GM23338 (cell line): ENCODE measurements around the gene FKBP8. TPM values are rescaled to one million over a fixed set of nuclear protein-coding genes. Genes with fewer than 3 reads are reported as not detected.

Experiments
- ATAC-seq: fragments of 200-7000 bp; cut with Tn5 transposase; 3 replicates; pipeline ENCODE4 v1.9.1; 2020
- DNase-seq: peaks from one replicate; pipeline ENCODE4 v3.0.0-alpha.2; 2015; ENCODE audit warnings: low spot score
- H2AFZ ChIP-seq: fragments of 200-600 bp; sonication (generic); 2 replicates; pipeline ENCODE4 v1.8.0; 2016; ENCODE audit warnings: antibody characterized with exemption, mild to moderate bottlenecking, moderate library complexity
- H3F3A ChIP-seq: fragments of 200-600 bp; sonication (generic); replicated peaks from 2 replicates; pipeline ENCODE4 v1.8.0; 2017; ENCODE audit warnings: antibody characterized with exemption, mixed run types, low read depth
- H3K27ac ChIP-seq: fragments of 200-600 bp; sonication (generic); 2 replicates; pipeline ENCODE4 v1.6.1; 2016; ENCODE audit warnings: low read depth
- H3K27me3 ChIP-seq: fragments of 200-600 bp; sonication (generic); 2 replicates; pipeline ENCODE4 v1.8.0; 2016; ENCODE audit warnings: mild to moderate bottlenecking, mixed run types, moderate library complexity; ENCODE audit not compliant: insufficient read depth
- H3K36me3 ChIP-seq: fragments of 200-600 bp; sonication (generic); 2 replicates; pipeline ENCODE4 v1.8.0; 2016; ENCODE audit warnings: mild to moderate bottlenecking; ENCODE audit not compliant: insufficient read depth
- H3K4me1 ChIP-seq: fragments of 200-600 bp; sonication (generic); 2 replicates; pipeline ENCODE4 v1.8.0; 2016; ENCODE audit warnings: mild to moderate bottlenecking, moderate library complexity; ENCODE audit not compliant: insufficient read depth
- H3K4me2 ChIP-seq: fragments of 200-600 bp; sonication (generic); 2 replicates; pipeline ENCODE4 v1.7.1; 2017; ENCODE audit warnings: mixed run types
- H3K4me3 ChIP-seq: fragments of 200-600 bp; sonication (generic); 2 replicates; pipeline ENCODE4 v1.6.1; 2016; ENCODE audit warnings: mixed run types
- H3K79me2 ChIP-seq: fragments of 200-600 bp; sonication (generic); replicated peaks from 2 replicates; pipeline ENCODE4 v1.8.0; 2017; ENCODE audit warnings: mild to moderate bottlenecking; ENCODE audit not compliant: insufficient read depth
- H3K9me2 ChIP-seq: fragments of 200-600 bp; sonication (generic); 2 replicates; pipeline ENCODE4 v1.8.0; 2017; ENCODE audit not compliant: insufficient read depth
- H4K20me1 ChIP-seq: fragments of 200-600 bp; sonication (generic); replicated peaks from 2 replicates; pipeline ENCODE4 v1.8.0; 2017; ENCODE audit warnings: mild to moderate bottlenecking; ENCODE audit not compliant: insufficient read depth
- H3K27ac Mint-ChIP-seq: 2 replicates; pipeline ENCODE4 v1.8.0; 2020; ENCODE audit warnings: inconsistent platforms, mild to moderate bottlenecking, moderate library complexity, mixed read lengths
- H3K27me3 Mint-ChIP-seq: 3 replicates; pipeline ENCODE4 v1.8.0; 2022; ENCODE audit warnings: low read depth, mild to moderate bottlenecking, moderate library complexity, mixed read lengths, inconsistent platforms; ENCODE audit not compliant: insufficient read depth, poor library complexity
- H3K36me3 Mint-ChIP-seq: 3 replicates; pipeline ENCODE4 v1.8.0; 2021; ENCODE audit warnings: low read depth, mild to moderate bottlenecking, inconsistent platforms, moderate library complexity, mixed read lengths
- H3K4me1 Mint-ChIP-seq: 3 replicates; pipeline ENCODE4 v1.8.0; 2020; ENCODE audit warnings: mild to moderate bottlenecking, inconsistent platforms, mixed read lengths
- H3K4me3 Mint-ChIP-seq: 3 replicates; pipeline ENCODE4 v1.8.0; 2021; ENCODE audit warnings: moderate library complexity, mild to moderate bottlenecking, inconsistent platforms, mixed read lengths
- H3K9me3 Mint-ChIP-seq: 3 replicates; pipeline ENCODE4 v1.8.0; 2020; ENCODE audit warnings: moderate library complexity, mild to moderate bottlenecking, inconsistent platforms, mixed read lengths
- CREB1 ChIP-seq: fragments of 250-450 bp; sonication (Bioruptor Pico); IDR thresholded peaks from 2 replicates; pipeline ENCODE4 v1.5.0; 2020; ENCODE audit warnings: low read depth, mild to moderate bottlenecking, moderate library complexity
- EZH2 ChIP-seq: fragments of 200-600 bp; sonication (generic); IDR thresholded peaks from one replicate; pipeline ENCODE4 v1.8.0; 2017; ENCODE audit warnings: antibody characterized with exemption, mild to moderate bottlenecking, low read depth; ENCODE audit not compliant: unreplicated experiment
- EZH2phosphoT487 ChIP-seq: fragments of 200-600 bp; sonication (generic); IDR thresholded peaks from one replicate; pipeline ENCODE4 v1.8.1; 2018; ENCODE audit warnings: antibody characterized with exemption; ENCODE audit not compliant: unreplicated experiment
- JUNB ChIP-seq: IDR thresholded peaks from one replicate; pipeline ENCODE4 v1.6.1; 2016; ENCODE audit warnings: antibody characterized with exemption; ENCODE audit not compliant: unreplicated experiment
- NANOG ChIP-seq: IDR thresholded peaks from 2 replicates; pipeline ENCODE4 v1.6.1; 2016; ENCODE audit warnings: antibody characterized with exemption, borderline replicate concordance
- POLR2AphosphoS5 ChIP-seq: IDR thresholded peaks from 2 replicates; pipeline ENCODE4 v1.6.1; 2016; ENCODE audit warnings: antibody characterized with exemption, low read depth
- STAT1 ChIP-seq: IDR thresholded peaks from one replicate; pipeline ENCODE4 v1.6.1; 2016; ENCODE audit warnings: antibody characterized with exemption; ENCODE audit not compliant: unreplicated experiment
- ZNF114 ChIP-seq: fragments of 250-450 bp; sonication (Bioruptor Pico); IDR thresholded peaks from 2 replicates; pipeline ENCODE4 v1.5.0; 2020; ENCODE audit warnings: mild to moderate bottlenecking, moderate library complexity
- ZNF331 ChIP-seq: fragments of 250-450 bp; sonication (Bioruptor Pico); IDR thresholded peaks from 2 replicates; pipeline ENCODE4 v1.5.0; 2020; ENCODE audit warnings: low read depth, mild to moderate bottlenecking, moderate library complexity
- polyA plus RNA-seq: library from polyadenylated mRNA; unstranded; fragments of >200 nt; fragmentation: Nextera tagmentation; extraction: Ambion mirVana; gene quantifications from 2 replicates; pipeline ENCODE4 v1.2.1, GENCODE V29; 2016
- total RNA-seq: library from RNA; depleted of rRNA; stranded (reverse); fragments of >200 nt; shearing (Covaris generic); gene quantifications from 2 replicates; pipeline ENCODE4 v1.2.3, GENCODE V29; 2014
- TF ChIP-seq, protein P1 (sequence below): IDR thresholded peaks from 2 replicates; pipeline ENCODE4 v1.6.1; 2016; ENCODE audit warnings: antibody characterized with exemption
- TF ChIP-seq, protein P2 (sequence below): IDR thresholded peaks from one replicate; pipeline ENCODE4 v1.6.1; 2018; ENCODE audit warnings: antibody characterized with exemption; ENCODE audit not compliant: unreplicated experiment
- TF ChIP-seq, protein P3 (sequence below), 2 experiments: fragments of 200-600 bp in 1 of 2; sonication (generic) in 1 of 2; conservative IDR thresholded peaks; 2 replicates each; pipeline versions ENCODE4 v1.5.1 to v1.6.1; 2016 to 2017; ENCODE audit warnings: antibody characterized with exemption in 2 of 2, low read depth in 2 of 2, mild to moderate bottlenecking in 2 of 2, moderate library complexity in 1 of 2

Gene FKBP8
- total and polyA plus RNA-seq, 2 experiments from 2014 or later = 158 to 367 TPM

DNA sequence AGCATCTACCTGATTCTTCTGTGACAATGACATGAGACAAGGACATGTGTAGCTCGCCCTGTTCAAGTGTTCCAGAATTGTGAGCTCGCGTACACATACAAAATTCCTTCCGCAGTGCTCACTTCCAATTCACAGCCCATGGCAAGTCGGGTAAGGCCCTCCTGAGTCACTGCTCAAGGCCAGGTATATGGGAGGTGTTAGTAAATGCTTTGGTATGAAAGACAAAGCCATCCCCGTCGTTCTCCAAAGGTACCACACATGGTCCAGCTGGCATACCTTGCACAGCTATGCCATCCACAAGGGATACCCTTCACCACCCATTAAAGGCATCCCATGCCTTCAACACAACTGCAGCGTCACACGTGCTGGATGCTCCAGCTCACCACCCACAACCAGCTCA lies 17.1 kb downstream of the FKBP8 start (continued):
- no peak for TF ChIP-seq EZH2
- TF ChIP-seq, protein P1, sequence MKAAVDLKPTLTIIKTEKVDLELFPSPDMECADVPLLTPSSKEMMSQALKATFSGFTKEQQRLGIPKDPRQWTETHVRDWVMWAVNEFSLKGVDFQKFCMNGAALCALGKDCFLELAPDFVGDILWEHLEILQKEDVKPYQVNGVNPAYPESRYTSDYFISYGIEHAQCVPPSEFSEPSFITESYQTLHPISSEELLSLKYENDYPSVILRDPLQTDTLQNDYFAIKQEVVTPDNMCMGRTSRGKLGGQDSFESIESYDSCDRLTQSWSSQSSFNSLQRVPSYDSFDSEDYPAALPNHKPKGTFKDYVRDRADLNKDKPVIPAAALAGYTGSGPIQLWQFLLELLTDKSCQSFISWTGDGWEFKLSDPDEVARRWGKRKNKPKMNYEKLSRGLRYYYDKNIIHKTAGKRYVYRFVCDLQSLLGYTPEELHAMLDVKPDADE = no peak
- TF ChIP-seq, protein P2, sequence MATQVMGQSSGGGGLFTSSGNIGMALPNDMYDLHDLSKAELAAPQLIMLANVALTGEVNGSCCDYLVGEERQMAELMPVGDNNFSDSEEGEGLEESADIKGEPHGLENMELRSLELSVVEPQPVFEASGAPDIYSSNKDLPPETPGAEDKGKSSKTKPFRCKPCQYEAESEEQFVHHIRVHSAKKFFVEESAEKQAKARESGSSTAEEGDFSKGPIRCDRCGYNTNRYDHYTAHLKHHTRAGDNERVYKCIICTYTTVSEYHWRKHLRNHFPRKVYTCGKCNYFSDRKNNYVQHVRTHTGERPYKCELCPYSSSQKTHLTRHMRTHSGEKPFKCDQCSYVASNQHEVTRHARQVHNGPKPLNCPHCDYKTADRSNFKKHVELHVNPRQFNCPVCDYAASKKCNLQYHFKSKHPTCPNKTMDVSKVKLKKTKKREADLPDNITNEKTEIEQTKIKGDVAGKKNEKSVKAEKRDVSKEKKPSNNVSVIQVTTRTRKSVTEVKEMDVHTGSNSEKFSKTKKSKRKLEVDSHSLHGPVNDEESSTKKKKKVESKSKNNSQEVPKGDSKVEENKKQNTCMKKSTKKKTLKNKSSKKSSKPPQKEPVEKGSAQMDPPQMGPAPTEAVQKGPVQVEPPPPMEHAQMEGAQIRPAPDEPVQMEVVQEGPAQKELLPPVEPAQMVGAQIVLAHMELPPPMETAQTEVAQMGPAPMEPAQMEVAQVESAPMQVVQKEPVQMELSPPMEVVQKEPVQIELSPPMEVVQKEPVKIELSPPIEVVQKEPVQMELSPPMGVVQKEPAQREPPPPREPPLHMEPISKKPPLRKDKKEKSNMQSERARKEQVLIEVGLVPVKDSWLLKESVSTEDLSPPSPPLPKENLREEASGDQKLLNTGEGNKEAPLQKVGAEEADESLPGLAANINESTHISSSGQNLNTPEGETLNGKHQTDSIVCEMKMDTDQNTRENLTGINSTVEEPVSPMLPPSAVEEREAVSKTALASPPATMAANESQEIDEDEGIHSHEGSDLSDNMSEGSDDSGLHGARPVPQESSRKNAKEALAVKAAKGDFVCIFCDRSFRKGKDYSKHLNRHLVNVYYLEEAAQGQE = no peak
- no peak for TF ChIP-seq CREB1 (CRISPR knock-in tag)
- no peak for TF ChIP-seq ZNF114 (CRISPR knock-in tag)
- no peak for TF ChIP-seq NANOG
- TF ChIP-seq JUNB = no peak
- TF ChIP-seq STAT1 = no peak
- TF ChIP-seq, protein P3, sequence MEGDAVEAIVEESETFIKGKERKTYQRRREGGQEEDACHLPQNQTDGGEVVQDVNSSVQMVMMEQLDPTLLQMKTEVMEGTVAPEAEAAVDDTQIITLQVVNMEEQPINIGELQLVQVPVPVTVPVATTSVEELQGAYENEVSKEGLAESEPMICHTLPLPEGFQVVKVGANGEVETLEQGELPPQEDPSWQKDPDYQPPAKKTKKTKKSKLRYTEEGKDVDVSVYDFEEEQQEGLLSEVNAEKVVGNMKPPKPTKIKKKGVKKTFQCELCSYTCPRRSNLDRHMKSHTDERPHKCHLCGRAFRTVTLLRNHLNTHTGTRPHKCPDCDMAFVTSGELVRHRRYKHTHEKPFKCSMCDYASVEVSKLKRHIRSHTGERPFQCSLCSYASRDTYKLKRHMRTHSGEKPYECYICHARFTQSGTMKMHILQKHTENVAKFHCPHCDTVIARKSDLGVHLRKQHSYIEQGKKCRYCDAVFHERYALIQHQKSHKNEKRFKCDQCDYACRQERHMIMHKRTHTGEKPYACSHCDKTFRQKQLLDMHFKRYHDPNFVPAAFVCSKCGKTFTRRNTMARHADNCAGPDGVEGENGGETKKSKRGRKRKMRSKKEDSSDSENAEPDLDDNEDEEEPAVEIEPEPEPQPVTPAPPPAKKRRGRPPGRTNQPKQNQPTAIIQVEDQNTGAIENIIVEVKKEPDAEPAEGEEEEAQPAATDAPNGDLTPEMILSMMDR (conservative IDR thresholded peaks at IDR 0.05; ENCODE audit: low read depth in 2 of 2) = no peak

DNA sequence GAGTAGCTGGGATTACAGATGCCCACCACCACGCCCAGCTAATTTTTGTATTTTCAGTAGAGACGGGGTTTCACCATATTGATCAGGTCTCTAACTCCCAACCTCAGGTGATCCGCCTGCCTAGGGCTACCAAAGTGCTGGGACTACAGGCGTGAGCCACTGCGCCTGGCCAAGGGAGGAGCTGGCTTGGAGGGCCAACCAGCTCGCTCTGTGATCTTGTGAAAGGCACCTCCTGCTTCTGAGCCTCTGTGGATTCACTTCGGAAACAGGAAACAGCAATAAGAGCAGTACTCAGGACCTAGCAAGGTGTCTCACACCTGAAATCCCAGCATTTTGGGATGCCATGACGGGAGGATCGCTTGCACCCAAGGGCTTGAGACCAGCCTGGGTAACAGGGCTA lies 19.5 kb downstream of the FKBP8 start:
- peak; percentile 2; the same call in 2 of the 3 replicates for ATAC-seq
- DNase-seq = peak; percentile 70
- H3K27ac ChIP-seq = no peak overlapping the region
- peaks cover 4% of the 10 kb centered on the region; the same call in 1 of the 2 replicates for H3K4me1 ChIP-seq
- no peak overlapping the region for H3K4me3 Mint-ChIP-seq
- H3K9me2 ChIP-seq = no peaks in the 10 kb centered on the region
- no peaks in the 10 kb centered on the region for H3K9me3 Mint-ChIP-seq
- H3K27ac Mint-ChIP-seq = no peak overlapping the region
- H3K4me3 ChIP-seq = no peak overlapping the region
- peak overlapping the region; percentile 0; the same call in 1 of the 2 replicates for H2AFZ ChIP-seq
- peaks cover 21% of the 10 kb centered on the region for H3K79me2 ChIP-seq
- peaks cover 12% of the 10 kb centered on the region for H3K27me3 Mint-ChIP-seq
- no peaks in the 10 kb centered on the region for H3K36me3 Mint-ChIP-seq
- H4K20me1 ChIP-seq = peaks cover 18% of the 10 kb centered on the region
- H3K27me3 ChIP-seq = no peaks in the 10 kb centered on the region
- H3K4me2 ChIP-seq = no peak overlapping the region
- peaks cover 3% of the 10 kb centered on the region; the same call in 2 of the 3 replicates for H3K4me1 Mint-ChIP-seq
- H3F3A ChIP-seq = peaks cover 12% of the 10 kb centered on the region
- no peaks in the 10 kb centered on the region for H3K36me3 ChIP-seq
- TF ChIP-seq ZNF331 = no peak
- TF ChIP-seq ZNF114 (CRISPR knock-in tag) = no peak
- TF ChIP-seq, protein P1 = no peak
- TF ChIP-seq POLR2AphosphoS5 = no peak
- no peak for TF ChIP-seq EZH2phosphoT487
- TF ChIP-seq, protein P2 = no peak
- TF ChIP-seq NANOG = no peak
- TF ChIP-seq EZH2 = no peak
